SK-N-SH treated with all-trans-retinoic acid at 6 μM for 48 hours (cell line): Measurements from ENCODE around the gene NPAS1.

Experiments
- ATAC-seq: fragments of 200-7000 bp; cut with Tn5 transposase; 3 replicates; pipeline ENCODE4 v1.9.1; 2020; ENCODE audit warnings: mild to moderate bottlenecking, moderate library complexity
- ARNTL ChIP-seq: fragments of 450-650 bp; formaldehyde crosslinking; IDR thresholded peaks from 2 replicates; pipeline ENCODE4 v1.5.0; 2020; ENCODE audit warnings: low read depth, mild to moderate bottlenecking, moderate library complexity, borderline replicate concordance
- CSDC2 ChIP-seq: fragments of 250-450 bp; sonication (Bioruptor Pico); IDR thresholded peaks from 2 replicates; pipeline ENCODE4 v1.5.0; 2020; ENCODE audit warnings: mild to moderate bottlenecking, moderate library complexity
- ESRRG ChIP-seq: fragments of 250-450 bp; sonication (Bioruptor Pico); IDR thresholded peaks from 2 replicates; pipeline ENCODE4 v1.6.1; 2021; ENCODE audit warnings: mild to moderate bottlenecking
- ISL1 ChIP-seq: fragments of 250-450 bp; sonication (Bioruptor Pico); IDR thresholded peaks from 2 replicates; pipeline ENCODE4 v2.1.2; 2022; ENCODE audit warnings: mild to moderate bottlenecking, moderate library complexity
- OSR1 ChIP-seq: fragments of 250-450 bp; sonication (Bioruptor Pico); IDR thresholded peaks from 2 replicates; pipeline ENCODE4 v1.8.0; 2022; ENCODE audit warnings: moderate library complexity, mild to moderate bottlenecking, inconsistent platforms
- PPARA ChIP-seq: fragments of 250-450 bp; sonication (Bioruptor Pico); IDR thresholded peaks from 2 replicates; pipeline ENCODE4 v1.5.0; 2020; ENCODE audit warnings: mild to moderate bottlenecking, borderline replicate concordance
- RARB ChIP-seq: fragments of 250-450 bp; sonication (Bioruptor Pico); IDR thresholded peaks from 2 replicates; pipeline ENCODE4 v1.8.0; 2021; ENCODE audit warnings: mild to moderate bottlenecking, moderate library complexity
- SNAI2 ChIP-seq: fragments of 250-450 bp; sonication (Bioruptor Pico); IDR thresholded peaks from 2 replicates; pipeline ENCODE4 v1.5.0; 2020; ENCODE audit warnings: mild to moderate bottlenecking, moderate library complexity
- TCF4 ChIP-seq: fragments of 250-450 bp; sonication (Bioruptor Pico); IDR thresholded peaks from 2 replicates; pipeline ENCODE4 v1.8.0; 2021; ENCODE audit warnings: mild to moderate bottlenecking, moderate library complexity, borderline replicate concordance
- TOX ChIP-seq: fragments of 250-450 bp; sonication (Bioruptor Pico); IDR thresholded peaks from 2 replicates; pipeline ENCODE4 v1.8.0; 2021; ENCODE audit warnings: mild to moderate bottlenecking, moderate library complexity, borderline replicate concordance
- TSHZ2 ChIP-seq: fragments of 250-450 bp; sonication (Bioruptor Pico); IDR thresholded peaks from 2 replicates; pipeline ENCODE4 v1.5.0; 2020; ENCODE audit warnings: mild to moderate bottlenecking, moderate library complexity
- ZC3H10 ChIP-seq: fragments of 250-450 bp; sonication (Bioruptor Pico); IDR thresholded peaks from 2 replicates; pipeline ENCODE4 v1.5.1; 2021; ENCODE audit warnings: mild to moderate bottlenecking, moderate library complexity
- ZFP3 ChIP-seq: fragments of 250-450 bp; sonication (Bioruptor Pico); IDR thresholded peaks from 2 replicates; pipeline ENCODE4 v1.5.0; 2020; ENCODE audit warnings: mild to moderate bottlenecking, moderate library complexity
- ZFP30 ChIP-seq: fragments of 450-650 bp; formaldehyde crosslinking; IDR thresholded peaks from 2 replicates; pipeline ENCODE4 v1.5.0; 2022; ENCODE audit warnings: mild to moderate bottlenecking, moderate library complexity
- ZNF565 ChIP-seq: fragments of 450-650 bp; formaldehyde crosslinking; conservative IDR thresholded peaks from 2 replicates; pipeline ENCODE4 v1.5.0; 2020; ENCODE audit warnings: low read depth, mild to moderate bottlenecking, moderate library complexity
- ZNF70 ChIP-seq: fragments of 450-650 bp; formaldehyde crosslinking; IDR thresholded peaks from 2 replicates; pipeline ENCODE4 v1.5.0; 2020; ENCODE audit warnings: mild to moderate bottlenecking, moderate library complexity
- ZNF8 ChIP-seq: fragments of 450-650 bp; formaldehyde crosslinking; IDR thresholded peaks from 2 replicates; pipeline ENCODE4 v1.5.0; 2020; ENCODE audit warnings: mild to moderate bottlenecking, moderate library complexity
- TF ChIP-seq, protein P1 (sequence below): fragments of 250-450 bp; sonication (Bioruptor Pico); IDR thresholded peaks from 2 replicates; pipeline ENCODE4 v1.8.0; 2020; ENCODE audit warnings: mild to moderate bottlenecking, moderate library complexity, borderline replicate concordance
- TF ChIP-seq, protein P2 (sequence below): fragments of 250-450 bp; sonication (Bioruptor Pico); IDR thresholded peaks from 2 replicates; pipeline ENCODE4 v1.5.1; 2021; ENCODE audit warnings: mild to moderate bottlenecking, moderate library complexity
- TF ChIP-seq, protein P3 (sequence below): fragments of 250-450 bp; sonication (Bioruptor Pico); IDR thresholded peaks from 2 replicates; pipeline ENCODE4 v1.5.1; 2020; ENCODE audit warnings: low read depth, mild to moderate bottlenecking, moderate library complexity

Gene NPAS1

DNA sequence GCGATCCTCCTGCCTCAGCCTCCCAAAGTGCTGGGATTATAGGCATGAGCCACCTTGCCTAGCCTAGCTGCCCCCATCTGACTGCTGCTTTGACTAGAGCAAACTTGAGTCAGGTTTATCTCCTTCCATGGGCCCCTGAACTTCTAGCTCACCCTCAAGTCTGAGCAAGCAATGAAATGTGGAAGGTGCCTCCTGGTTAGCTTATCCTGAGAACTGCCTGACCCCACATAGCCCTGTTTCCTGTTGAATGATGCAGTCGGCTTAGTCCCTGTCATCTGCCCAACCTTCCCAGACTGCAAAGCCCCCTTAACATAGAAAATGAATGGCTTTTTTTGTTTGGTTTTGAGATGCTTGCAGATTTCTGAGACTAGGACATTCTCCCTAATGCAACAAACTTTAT lies 37.7 kb downstream of the NPAS1 start:
- TF ChIP-seq CSDC2 (CRISPR knock-in tag) (no peak), ZNF565 (CRISPR knock-in tag) (no peak), TOX (CRISPR knock-in tag) (no peak), ARNTL (CRISPR knock-in tag) (no peak), ZC3H10 (CRISPR knock-in tag) (no peak), ESRRG (CRISPR knock-in tag) (no peak), ZFP3 (CRISPR knock-in tag) (no peak), SNAI2 (CRISPR knock-in tag) (no peak), ISL1 (no peak), TCF4 (CRISPR knock-in tag) (no peak), ZFP30 (CRISPR knock-in tag) (no peak)
- TF ChIP-seq, protein P1, sequence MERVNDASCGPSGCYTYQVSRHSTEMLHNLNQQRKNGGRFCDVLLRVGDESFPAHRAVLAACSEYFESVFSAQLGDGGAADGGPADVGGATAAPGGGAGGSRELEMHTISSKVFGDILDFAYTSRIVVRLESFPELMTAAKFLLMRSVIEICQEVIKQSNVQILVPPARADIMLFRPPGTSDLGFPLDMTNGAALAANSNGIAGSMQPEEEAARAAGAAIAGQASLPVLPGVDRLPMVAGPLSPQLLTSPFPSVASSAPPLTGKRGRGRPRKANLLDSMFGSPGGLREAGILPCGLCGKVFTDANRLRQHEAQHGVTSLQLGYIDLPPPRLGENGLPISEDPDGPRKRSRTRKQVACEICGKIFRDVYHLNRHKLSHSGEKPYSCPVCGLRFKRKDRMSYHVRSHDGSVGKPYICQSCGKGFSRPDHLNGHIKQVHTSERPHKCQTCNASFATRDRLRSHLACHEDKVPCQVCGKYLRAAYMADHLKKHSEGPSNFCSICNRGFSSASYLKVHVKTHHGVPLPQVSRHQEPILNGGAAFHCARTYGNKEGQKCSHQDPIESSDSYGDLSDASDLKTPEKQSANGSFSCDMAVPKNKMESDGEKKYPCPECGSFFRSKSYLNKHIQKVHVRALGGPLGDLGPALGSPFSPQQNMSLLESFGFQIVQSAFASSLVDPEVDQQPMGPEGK (CRISPR knock-in tag): no peak
- TF ChIP-seq, protein P2, sequence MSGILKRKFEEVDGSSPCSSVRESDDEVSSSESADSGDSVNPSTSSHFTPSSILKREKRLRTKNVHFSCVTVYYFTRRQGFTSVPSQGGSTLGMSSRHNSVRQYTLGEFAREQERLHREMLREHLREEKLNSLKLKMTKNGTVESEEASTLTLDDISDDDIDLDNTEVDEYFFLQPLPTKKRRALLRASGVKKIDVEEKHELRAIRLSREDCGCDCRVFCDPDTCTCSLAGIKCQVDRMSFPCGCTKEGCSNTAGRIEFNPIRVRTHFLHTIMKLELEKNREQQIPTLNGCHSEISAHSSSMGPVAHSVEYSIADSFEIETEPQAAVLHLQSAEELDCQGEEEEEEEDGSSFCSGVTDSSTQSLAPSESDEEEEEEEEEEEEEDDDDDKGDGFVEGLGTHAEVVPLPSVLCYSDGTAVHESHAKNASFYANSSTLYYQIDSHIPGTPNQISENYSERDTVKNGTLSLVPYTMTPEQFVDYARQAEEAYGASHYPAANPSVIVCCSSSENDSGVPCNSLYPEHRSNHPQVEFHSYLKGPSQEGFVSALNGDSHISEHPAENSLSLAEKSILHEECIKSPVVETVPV (CRISPR knock-in tag): no peak
- ATAC-seq: no peak

GRCh38 chr19:47058621-47059022 lies 39.0 kb downstream of the NPAS1 start:
- ATAC-seq: no peak
- TF ChIP-seq SNAI2 (CRISPR knock-in tag): no peak
- TF ChIP-seq PPARA (CRISPR knock-in tag): no peak
- no peak for TF ChIP-seq CSDC2 (CRISPR knock-in tag)
- no peak for TF ChIP-seq ZC3H10 (CRISPR knock-in tag)
- no peak for TF ChIP-seq ZFP3 (CRISPR knock-in tag)
- TF ChIP-seq RARB (CRISPR knock-in tag): no peak
- no peak for TF ChIP-seq TCF4 (CRISPR knock-in tag)
- no peak for TF ChIP-seq ZNF8 (CRISPR knock-in tag)

DNA sequence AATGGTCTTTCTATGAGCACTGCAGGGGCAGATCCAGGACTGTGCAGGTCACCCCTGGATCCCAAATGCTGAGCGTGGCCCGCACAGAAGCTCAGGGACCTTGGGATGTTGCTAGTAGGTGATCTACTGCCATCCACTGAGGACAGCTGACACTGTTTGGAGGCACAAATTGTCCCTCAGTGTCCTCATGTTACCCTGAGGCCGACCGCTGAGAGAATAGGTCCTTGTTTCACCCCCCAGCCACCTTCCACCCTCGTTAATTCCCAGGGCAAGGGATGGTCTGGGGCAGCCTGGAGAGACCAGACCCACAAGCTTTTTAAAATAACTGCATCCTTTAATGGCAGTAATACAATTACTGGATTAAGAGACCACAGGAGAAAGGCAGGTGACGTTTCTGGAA lies 44.2 kb downstream of the NPAS1 start:
- TF ChIP-seq ZFP30 (CRISPR knock-in tag) (no peak), TCF4 (CRISPR knock-in tag) (no peak), RARB (CRISPR knock-in tag) (no peak), ZNF70 (CRISPR knock-in tag) (no peak), OSR1 (no peak), TSHZ2 (CRISPR knock-in tag) (no peak), ZC3H10 (CRISPR knock-in tag) (no peak), ZFP3 (CRISPR knock-in tag) (no peak), ZNF8 (CRISPR knock-in tag) (no peak), SNAI2 (CRISPR knock-in tag) (no peak)
- TF ChIP-seq, protein P3, sequence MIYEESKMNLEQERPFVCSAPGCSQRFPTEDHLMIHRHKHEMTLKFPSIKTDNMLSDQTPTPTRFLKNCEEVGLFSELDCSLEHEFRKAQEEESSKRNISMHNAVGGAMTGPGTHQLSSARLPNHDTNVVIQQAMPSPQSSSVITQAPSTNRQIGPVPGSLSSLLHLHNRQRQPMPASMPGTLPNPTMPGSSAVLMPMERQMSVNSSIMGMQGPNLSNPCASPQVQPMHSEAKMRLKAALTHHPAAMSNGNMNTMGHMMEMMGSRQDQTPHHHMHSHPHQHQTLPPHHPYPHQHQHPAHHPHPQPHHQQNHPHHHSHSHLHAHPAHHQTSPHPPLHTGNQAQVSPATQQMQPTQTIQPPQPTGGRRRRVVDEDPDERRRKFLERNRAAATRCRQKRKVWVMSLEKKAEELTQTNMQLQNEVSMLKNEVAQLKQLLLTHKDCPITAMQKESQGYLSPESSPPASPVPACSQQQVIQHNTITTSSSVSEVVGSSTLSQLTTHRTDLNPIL (CRISPR knock-in tag): no peak
- TF ChIP-seq, protein P1 (CRISPR knock-in tag): no peak

More for the DNA sequence above, 44.2 kb downstream of the NPAS1 start:
- ATAC-seq: no peak
